Peyer's patch (tissue), 4 donors: ENCODE data around the gene TVP23C.

Experiments used
- POLR2A ChIP-seq, 2 donors: fragments of 450-650 bp; IDR thresholded peaks; one replicate each; pipeline ENCODE4 v1.5.1; 2017; ENCODE audit warnings: antibody characterized with exemption in 2 of 2, mild to moderate bottlenecking in 2 of 2, moderate library complexity in 2 of 2
- TF ChIP-seq, protein P1 (sequence below), 6 experiments: fragments of 450-650 bp in 4 of 6; fragments of 200-600 bp in 2 of 6; sonication (generic) in 1 of 6; IDR thresholded peaks; one replicate each; pipeline ENCODE4 v1.5.1; 2017 to 2019; ENCODE audit warnings: antibody characterized with exemption in 6 of 6, mild to moderate bottlenecking in 3 of 6, moderate library complexity in 1 of 6

DNA sequence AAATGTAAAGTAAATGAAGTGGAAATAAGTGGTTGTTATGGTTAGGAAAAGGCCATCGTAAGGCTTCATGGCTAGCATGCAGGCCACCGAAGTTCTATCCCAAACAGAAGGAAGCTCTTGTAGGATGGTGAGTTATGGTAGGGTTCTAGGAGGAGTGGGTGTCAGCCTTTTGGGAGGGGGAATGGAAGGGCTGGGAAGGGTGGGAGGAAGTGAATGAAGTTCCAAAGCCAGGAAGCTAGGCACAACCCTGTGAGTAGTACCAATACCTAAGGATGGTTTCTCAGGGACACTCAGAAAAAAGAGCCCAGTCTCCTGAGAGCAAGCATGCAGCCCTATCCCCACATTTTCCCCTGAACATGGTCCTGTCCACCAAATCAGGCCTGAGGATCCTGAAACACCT, 59.6 kb downstream of the TVP23C start:
- TF ChIP-seq POLR2A (IDR thresholded peaks at IDR 0.05) = no peak
- TF ChIP-seq, protein P1, sequence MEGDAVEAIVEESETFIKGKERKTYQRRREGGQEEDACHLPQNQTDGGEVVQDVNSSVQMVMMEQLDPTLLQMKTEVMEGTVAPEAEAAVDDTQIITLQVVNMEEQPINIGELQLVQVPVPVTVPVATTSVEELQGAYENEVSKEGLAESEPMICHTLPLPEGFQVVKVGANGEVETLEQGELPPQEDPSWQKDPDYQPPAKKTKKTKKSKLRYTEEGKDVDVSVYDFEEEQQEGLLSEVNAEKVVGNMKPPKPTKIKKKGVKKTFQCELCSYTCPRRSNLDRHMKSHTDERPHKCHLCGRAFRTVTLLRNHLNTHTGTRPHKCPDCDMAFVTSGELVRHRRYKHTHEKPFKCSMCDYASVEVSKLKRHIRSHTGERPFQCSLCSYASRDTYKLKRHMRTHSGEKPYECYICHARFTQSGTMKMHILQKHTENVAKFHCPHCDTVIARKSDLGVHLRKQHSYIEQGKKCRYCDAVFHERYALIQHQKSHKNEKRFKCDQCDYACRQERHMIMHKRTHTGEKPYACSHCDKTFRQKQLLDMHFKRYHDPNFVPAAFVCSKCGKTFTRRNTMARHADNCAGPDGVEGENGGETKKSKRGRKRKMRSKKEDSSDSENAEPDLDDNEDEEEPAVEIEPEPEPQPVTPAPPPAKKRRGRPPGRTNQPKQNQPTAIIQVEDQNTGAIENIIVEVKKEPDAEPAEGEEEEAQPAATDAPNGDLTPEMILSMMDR (IDR thresholded peaks at IDR 0.05) = no peak
